HG03175 (cell line): ENCODE data around the gene GTF3C1.

Experiments
- ATAC-seq: cut with Tn5 transposase; IDR thresholded peaks from one replicate; pipeline ENCODE4 v1.9.1; 2021; ENCODE audit warnings: mild to moderate bottlenecking, moderate library complexity; ENCODE audit not compliant: unreplicated experiment

The GTF3C1 gene

GRCh38 chr16:27568077-27568476 lies 18.4 kb upstream of the GTF3C1 start:
- no peak for ATAC-seq

- ATAC-seq = no peak
These were observed 16.7 kb upstream of the GTF3C1 start for GRCh38 chr16:27566417-27566816.

- ATAC-seq = no peak
These were observed 14.5 kb upstream of the GTF3C1 start for GRCh38 chr16:27564224-27564623.

GRCh38 chr16:27561216-27561615 lies 11.5 kb upstream of the GTF3C1 start:
- no peak for ATAC-seq

GRCh38 chr16:27558932-27559331 lies 9.2 kb upstream of the GTF3C1 start:
- ATAC-seq = no peak

GRCh38 chr16:27558434-27558833 lies 8.7 kb upstream of the GTF3C1 start:
- no peak for ATAC-seq

- ATAC-seq = no peak
These were observed 6.8 kb upstream of the GTF3C1 start for GRCh38 chr16:27556471-27556870.

- ATAC-seq = no peak
These were observed 1.3 kb upstream of the GTF3C1 start for GRCh38 chr16:27551036-27551435.

GRCh38 chr16:27550582-27550920 lies 838 bp upstream of the GTF3C1 start:
- no peak for ATAC-seq

- peak; percentile 33 for ATAC-seq
These were observed 308 bp downstream of the GTF3C1 start for GRCh38 chr16:27549464-27549745.

GRCh38 chr16:27547851-27548250 lies 1.9 kb downstream of the GTF3C1 start:
- ATAC-seq = no peak

- ATAC-seq = no peak
These were observed 2.6 kb downstream of the GTF3C1 start for GRCh38 chr16:27547134-27547533.

- no peak for ATAC-seq
These were observed 5.0 kb downstream of the GTF3C1 start for GRCh38 chr16:27544671-27545070.

GRCh38 chr16:27543801-27544200 lies 5.9 kb downstream of the GTF3C1 start:
- no peak for ATAC-seq

- ATAC-seq = no peak
These were observed 10.1 kb downstream of the GTF3C1 start for GRCh38 chr16:27539636-27540035.

- ATAC-seq = no peak
These were observed 10.6 kb downstream of the GTF3C1 start for GRCh38 chr16:27539120-27539519.

- no peak for ATAC-seq
These were observed 11.2 kb downstream of the GTF3C1 start for GRCh38 chr16:27538528-27538927.

GRCh38 chr16:27534256-27534655 lies 15.5 kb downstream of the GTF3C1 start:
- no peak for ATAC-seq

- no peak for ATAC-seq
These were observed 17.6 kb downstream of the GTF3C1 start for GRCh38 chr16:27531826-27532800.

- no peak for ATAC-seq
These were observed 18.5 kb downstream of the GTF3C1 start for GRCh38 chr16:27531186-27531585.

- ATAC-seq = no peak
These were observed 19.8 kb downstream of the GTF3C1 start for GRCh38 chr16:27529962-27530361.

GRCh38 chr16:27528294-27528693 lies 21.4 kb downstream of the GTF3C1 start:
- no peak for ATAC-seq

GRCh38 chr16:27526180-27526579 lies 23.5 kb downstream of the GTF3C1 start:
- ATAC-seq = no peak
